ENCODE measurements around the gene SUMO3.

DNA sequence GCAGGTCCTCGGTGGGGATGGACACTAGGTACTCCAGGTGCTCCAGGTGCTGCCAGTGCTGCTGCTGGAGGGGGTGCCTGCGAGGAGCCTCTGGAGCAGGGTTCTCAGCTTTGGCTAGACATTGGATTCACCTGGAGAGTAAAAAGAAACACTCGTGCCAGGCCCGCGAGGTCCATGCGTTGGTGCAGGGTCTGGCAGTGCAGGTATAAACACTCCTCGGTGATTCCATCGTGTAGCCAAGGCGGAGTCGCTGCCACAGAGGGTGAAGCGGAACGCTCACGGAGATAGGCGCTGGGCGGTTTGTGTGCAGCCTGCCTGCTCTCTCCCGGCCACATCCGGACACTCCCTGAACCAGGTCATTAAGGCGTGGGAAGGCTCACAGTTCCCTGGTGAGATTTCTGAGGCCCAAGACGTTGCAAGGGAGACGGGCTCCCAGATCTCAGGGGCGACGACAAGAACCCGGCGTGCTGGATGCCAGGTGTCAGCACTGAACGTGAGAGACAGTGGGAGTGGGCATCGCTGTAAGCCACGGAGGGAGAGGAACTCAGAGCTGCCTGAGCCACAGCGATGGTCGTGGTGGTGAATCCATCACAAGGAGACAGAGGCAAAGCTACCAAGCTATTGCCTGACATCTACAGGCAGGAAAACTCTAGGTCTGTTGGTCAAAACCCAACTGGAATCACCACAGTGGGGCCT lies 17.2 kb upstream of the SUMO3 start:
- TF ChIP-seq, protein P1, sequence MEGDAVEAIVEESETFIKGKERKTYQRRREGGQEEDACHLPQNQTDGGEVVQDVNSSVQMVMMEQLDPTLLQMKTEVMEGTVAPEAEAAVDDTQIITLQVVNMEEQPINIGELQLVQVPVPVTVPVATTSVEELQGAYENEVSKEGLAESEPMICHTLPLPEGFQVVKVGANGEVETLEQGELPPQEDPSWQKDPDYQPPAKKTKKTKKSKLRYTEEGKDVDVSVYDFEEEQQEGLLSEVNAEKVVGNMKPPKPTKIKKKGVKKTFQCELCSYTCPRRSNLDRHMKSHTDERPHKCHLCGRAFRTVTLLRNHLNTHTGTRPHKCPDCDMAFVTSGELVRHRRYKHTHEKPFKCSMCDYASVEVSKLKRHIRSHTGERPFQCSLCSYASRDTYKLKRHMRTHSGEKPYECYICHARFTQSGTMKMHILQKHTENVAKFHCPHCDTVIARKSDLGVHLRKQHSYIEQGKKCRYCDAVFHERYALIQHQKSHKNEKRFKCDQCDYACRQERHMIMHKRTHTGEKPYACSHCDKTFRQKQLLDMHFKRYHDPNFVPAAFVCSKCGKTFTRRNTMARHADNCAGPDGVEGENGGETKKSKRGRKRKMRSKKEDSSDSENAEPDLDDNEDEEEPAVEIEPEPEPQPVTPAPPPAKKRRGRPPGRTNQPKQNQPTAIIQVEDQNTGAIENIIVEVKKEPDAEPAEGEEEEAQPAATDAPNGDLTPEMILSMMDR (conservative IDR thresholded peaks at IDR 0.05; ENCODE audit: low read length): no peak
- TF ChIP-seq EZH2phosphoT487 (IDR thresholded peaks at IDR 0.05; ENCODE audit: borderline replicate concordance): no peak

Data from Loucy (cell line).